Activated naive CD4-positive, alpha-beta T cell treated with anti-CD3 and anti-CD28 coated beads, Interleukin-2, amount 50 U/mL, for 16 hours (primary cell): ENCODE results near the gene ACVRL1.
"Not testable (repeated sequence)": the region's sequence is repeated elsewhere in the genome, so short reads cannot be mapped to it uniquely, and the experiment has no call there.

Experiments
- DNase-seq: peaks from one replicate; pipeline ENCODE4 v3.0.0-alpha.2; 2020

Gene ACVRL1

DNA sequence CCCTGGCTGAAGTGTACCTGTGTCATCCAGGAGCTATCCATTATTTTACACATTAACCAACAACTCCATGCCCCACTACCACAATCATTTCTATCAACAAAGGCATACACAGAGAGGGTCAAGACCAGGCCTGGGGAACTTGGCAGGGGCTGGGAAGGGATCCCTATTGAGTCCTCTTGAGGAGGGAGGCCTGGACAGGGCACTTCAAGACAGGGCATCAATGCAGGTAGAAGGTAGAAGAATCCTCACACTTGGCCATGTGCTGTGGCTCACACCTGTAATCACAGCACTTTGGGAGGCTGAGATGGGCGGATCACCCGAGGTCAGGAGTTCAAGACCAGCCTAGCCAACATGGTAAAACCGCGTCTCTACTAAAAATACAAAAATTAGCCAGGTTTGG lies 32.8 kb upstream of the ACVRL1 start:
- DNase-seq = no peak

DNA sequence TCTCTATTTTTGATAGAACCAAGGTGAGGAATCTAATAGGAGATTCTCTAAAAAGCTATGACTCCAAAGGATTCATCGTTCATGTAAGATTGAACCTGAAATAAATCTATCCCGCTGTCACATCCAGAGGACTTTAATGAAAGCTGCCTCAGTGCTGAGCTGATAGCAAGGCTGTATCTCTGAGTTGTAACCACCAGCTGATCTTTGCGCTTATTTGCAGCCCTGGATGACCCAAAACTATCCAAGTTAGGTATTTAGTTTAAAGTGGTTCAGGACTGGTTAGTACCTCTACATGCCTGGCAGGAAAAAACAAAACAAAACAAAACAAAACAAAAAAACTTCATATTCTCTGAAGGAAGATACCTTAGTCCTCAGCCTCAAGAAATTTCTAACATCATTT lies 28.2 kb upstream of the ACVRL1 start:
- DNase-seq = no peak

DNA sequence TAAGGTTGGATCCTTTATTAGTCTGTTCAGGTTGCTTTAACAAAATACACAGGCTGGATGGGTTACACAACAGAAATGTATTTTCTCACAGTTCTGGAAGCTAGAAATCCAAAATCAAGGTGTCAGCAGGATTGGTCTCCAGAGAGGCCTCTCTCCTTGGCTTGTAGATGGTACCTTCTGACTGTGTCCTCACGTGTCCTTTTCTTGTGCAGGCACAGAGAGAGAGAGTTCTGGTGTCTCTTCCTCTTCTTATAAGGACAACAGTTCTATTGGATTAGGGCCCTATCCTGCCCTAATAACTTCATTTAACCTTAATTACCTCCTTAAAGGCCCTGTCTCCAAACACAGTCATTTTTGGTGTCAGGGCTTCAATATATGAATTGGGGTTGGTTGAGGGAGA lies 24.0 kb upstream of the ACVRL1 start:
- DNase-seq = no peak

DNA sequence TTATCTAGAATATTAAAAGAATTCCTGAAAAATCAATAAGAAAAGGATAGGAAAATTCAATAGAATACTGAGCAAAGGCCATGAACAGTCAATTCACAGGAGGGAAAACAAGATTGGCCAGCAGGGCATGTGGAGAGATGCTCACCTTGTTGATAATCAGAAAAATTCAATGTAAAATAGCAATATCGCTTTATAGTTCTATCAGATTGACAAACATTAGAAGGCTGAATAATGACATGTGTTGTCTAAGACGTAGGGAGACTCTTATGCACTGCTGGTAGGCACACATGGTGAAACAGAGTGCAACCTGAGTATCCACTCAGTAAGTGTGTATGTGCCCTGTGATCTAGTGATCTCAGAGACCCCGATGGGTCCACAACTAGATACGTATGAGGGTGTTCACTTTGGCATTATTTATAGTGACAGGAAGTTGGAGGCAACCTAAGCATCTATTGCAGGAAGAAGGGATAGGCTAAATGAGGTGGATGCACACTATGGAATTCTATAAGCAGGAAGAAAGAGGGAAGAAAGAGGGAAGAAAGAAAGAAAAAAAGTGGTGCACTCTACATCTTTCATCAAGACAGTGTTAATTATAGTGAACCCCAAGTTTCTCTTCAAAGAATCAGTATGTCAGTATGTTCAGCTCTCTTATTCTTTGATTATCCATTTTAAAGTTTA lies 23.2 kb upstream of the ACVRL1 start:
- DNase-seq = no peak

DNA sequence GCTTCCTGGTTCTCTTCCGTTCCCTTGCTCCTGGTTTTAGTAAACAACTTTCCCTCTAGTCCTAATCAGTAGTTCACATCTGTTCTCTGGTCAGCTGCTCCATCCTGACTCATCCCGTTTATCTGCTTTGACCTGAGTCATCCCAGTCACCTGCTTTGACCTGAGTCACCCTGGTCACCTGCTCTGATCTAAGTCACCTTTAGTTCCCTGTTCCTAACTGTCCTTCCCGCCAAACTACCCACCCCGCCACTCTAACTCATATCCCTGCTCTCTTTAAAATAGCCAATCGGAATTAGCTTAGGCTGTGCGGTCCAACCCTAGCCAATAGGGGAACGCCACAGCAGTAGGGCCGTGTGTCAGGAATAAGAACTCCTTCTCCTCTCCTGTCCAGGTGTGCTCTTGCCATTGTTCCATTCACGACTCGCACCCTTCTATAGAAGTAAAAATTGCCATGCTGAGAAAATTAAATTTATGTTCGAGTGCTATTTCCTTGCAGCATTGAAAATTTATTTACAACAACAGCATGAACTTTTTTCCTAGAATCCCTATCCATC lies 22.6 kb upstream of the ACVRL1 start:
- no peak for DNase-seq

DNA sequence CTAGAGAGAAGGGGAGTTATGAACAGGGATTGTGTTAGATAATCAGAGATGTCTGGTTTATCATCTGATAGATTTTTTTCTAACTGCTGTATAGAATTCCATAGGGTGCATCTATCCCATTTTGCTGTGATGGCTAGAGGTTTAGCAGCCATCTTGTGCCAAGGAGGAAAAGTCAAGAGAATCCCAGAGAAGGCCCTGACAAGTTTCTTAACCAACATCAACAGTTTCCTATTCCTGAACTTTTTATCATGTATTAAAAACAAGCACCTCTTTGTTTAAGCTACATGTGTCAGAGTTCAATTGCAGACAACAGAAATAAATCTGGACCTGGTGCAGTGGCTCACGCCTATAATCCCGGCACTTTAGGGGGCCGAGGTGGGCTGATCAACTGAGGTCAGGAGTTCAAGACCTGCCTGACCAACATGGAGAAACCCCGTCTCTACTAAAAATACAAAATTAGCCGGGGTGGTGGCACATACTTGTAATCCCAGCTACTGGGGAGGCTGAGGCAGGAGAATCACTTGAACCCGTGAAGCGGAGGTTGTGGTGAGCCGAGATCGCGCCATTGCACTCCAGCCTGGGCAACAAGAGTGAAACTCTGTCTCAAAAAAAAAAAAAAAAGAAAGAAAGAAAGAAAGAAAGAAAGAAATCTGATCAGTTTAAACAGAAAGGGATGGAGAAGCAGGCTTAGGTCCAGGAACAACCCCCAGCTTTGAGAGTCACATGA lies 21.8 kb upstream of the ACVRL1 start:
- not testable (repeated sequence) for DNase-seq

DNA sequence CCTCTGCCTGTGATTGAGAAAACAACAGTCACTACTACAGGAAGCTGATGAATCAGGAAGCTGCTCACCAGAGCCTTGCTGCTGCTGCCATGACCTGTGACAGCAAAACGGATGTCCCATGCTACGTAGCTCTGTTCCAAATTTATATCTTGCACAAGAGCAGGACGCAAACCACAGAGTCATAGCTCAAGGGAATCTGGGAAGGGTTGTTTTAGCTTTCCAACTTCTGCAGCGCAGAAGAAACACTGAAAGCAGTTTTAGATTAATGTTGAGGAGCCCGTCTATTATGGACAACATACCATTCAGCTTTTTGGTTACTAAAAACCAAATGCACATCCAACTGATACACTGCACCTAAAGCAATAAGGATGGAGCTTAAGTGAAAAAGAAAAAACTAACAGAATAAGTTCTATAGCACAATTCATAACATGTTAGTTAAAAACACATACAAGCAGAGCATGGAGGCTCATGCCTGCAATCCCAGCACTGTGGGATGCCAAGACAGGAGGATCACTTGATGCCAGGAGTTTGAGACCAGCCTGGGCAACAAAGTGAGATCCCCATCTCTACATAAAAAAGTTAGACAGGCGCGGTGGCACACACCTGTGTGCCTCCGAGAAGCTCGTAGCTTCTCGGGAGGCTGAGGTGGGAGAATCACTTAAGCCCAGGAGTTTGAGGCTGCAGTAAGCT lies 21.1 kb upstream of the ACVRL1 start:
- peak; percentile 38 for DNase-seq

DNA sequence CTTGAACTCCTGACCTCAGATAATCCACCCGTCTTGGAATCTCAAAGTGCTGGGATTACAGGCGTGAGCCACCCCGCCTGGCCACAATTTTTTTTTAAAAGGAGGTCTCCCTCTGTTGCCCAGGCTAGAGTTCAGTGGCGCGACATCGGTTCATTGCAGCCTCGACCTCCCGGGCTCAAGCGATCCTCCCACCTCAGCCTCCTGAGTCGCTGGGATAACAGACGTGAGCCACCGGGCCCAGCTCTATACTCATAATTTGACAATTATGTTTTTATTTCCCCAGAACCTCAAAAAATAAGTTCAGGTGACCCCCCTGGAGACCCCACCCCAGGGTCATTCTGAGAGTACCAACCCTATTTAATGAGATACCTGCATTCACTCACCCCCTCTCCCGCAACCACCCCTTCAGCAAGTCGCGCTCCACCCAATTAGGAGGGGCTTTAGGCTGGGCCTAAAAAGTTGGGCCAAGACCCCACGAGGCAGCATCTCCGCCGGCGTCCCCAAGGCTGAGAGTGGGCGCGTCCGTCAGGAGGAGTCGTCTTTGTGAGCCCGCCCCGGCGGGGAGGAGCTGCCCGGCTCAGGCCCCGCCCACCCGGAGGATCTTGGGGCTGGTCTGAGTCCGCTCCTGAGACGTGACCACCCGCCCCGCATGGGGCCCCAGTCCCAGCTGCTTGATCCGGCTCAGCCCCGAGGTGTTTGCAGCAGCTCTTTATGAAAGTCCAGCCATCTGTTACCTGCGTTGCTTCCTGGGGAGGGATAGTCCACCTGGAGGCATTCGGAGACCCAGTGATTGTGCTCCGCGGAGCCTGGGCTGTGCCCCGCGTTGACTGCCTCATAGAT lies 19.6 kb upstream of the ACVRL1 start, which contains the start of gene ANKRD33:
ANKRD33 (plus strand) TSS at position 628 of the 840 bp plus-strand sequence; CDS start at position 712, 84 bp downstream.
- DNase-seq = no peak

DNA sequence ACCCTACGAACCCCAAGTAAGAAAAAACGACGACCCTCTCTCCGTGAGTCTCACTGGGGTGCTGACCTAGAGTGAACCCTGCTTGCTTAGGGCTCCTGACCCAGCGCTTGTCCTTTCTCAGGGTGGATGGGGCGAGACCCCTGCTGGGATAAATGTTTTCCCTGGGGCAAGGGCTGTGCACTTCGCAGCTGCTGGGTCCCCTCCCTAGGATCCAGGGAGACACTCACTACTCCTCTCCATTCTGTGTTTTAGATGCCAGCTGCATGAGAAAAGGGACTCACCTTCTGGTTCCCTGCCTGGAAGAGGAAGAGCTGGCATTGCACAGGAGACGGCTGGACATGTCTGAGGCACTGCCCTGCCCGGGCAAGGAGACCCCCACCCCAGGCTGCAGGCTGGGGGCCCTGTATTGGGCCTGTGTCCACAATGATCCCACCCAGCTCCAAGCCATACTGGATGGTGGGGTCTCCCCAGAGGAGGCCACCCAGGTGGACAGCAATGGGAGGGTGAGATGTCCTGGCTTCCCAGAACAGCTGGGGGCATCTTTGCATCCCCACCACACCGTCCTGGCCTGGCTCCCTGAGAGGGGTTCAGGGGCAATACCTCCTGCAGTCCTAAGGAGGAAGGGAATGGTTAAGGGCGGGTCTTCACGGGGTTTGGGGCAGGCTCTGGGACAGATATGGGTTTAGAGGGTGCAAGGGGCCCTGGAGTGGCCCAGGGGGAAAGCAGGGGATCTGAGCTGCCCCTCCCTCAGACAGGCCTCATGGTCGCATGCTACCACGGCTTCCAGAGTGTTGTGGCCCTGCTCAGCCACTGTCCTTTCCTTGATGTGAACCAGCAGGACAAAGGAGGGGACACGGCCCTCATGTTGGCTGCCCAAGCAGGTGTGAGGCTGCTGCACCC lies 18.7 kb upstream of the ACVRL1 start:
- DNase-seq = no peak

DNA sequence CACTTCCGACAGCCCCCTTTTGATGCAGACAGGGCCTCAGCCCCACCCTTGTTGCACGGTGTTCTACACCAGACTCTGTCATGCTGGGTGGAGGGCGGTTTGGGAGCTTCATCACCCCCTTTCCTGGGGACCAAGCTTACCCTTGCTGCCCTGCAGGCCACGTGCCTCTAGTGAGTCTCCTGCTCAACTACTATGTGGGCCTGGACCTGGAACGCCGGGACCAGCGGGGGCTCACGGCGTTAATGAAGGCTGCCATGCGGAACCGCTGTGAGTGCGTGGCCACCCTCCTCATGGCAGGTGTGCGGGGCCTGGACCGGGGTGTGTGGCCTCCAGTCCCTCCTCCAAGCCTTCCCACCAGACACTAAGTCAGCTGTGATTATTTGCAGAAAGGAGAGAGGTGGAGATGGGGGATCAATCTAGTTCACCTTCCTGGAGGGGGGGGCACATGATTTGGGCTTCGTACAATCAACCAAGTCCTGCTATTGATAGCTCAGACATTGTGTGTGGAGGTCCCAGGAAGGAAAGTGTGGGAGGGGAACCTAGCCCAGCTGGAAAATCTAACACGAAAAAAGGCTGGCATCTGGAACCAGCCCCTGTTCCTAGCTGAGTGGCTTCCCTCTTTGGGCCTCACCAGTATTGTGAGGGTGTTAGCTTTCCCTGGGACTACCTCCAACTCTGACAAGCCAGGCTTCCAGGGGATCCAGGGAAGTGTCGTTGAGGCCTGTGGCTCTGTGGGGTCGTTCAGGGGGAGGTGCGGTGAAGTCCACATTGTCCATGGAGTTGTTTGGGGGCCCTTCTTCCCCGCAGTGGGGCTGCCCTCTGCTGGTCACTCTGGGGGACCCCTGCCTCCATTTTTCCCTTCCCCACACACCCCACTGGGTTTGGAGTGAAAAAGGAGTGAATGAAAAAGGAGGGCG lies 17.8 kb upstream of the ACVRL1 start:
- no peak for DNase-seq

DNA sequence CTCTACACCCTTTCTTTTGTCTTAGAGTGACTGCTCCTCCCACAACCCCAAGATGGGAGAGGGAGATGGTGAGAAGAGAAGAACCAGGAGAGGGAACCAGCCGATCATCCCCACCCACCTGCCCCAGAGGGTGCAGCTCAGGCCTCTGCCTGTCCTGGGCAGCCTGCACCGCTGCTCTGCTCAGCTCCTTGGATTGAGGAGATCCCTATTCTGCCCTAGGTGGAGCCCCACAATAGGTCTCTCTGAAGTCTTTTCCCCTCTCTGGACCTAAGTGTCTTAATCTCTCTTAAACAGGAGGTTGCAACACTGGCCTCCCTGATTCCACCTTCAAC lies 17.2 kb upstream of the ACVRL1 start:
- DNase-seq = no peak

DNA sequence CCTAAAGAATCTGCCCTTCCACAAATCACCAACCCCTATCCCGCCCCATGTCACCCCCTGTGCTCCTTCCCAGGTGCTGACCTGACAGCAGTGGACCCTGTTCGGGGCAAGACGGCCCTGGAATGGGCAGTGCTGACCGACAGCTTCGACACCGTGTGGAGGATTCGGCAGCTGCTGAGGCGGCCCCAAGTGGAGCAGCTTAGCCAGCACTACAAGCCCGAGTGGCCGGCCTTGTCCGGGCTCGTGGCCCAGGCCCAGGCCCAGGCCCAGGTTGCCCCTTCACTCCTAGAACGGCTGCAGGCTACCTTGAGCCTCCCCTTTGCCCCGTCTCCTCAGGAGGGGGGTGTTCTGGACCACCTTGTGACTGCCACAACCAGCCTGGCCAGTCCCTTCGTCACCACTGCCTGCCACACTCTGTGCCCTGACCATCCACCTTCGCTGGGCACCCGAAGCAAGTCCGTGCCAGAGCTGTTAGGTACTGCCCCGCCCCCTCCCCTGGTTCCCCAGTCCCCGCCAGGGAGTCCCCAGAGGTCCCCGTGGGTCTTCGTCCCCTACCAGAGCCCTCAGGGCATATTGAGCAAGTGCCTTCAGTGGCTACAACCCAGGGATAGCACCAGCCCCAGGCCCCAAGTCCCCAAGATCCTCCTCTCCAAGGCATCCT lies 16.7 kb upstream of the ACVRL1 start:
- DNase-seq = no peak

DNA sequence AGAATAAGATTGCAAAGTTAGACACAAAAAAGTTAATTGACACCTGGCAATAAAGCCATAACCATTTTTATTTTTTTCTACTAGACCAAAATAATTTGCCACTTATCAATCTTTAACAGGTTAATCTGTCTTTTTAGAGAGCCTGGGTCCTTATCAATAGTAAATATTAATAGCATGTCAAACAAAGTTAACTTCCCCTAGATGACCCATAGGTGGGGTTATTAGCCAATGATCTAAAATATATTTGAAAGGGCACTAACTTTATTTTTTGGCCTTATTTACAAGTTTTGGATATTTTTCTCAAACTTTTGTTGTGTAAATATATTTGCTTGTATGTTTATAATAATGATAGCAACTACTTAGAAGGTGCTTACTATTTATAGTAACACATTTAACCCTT lies 15.5 kb upstream of the ACVRL1 start:
- DNase-seq = no peak

DNA sequence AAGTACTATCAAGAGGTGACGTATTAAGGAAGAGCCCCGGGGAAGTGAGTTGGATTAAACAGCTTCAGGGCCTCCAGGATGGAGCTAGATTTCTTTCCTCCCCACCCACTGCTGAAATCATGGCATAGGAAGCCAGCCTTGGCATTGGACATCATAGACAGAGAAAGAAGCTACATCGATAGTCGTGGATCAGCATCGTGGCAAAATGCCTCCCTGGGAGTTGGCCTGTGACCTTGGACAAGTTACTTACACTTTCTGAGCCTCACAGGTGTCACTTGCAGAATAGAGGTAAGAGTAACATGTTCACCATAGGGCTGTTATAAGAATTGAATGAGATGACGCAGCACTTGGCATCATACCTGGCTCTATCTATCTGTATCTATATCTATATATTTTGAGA lies 13.5 kb upstream of the ACVRL1 start:
- DNase-seq = no peak

DNA sequence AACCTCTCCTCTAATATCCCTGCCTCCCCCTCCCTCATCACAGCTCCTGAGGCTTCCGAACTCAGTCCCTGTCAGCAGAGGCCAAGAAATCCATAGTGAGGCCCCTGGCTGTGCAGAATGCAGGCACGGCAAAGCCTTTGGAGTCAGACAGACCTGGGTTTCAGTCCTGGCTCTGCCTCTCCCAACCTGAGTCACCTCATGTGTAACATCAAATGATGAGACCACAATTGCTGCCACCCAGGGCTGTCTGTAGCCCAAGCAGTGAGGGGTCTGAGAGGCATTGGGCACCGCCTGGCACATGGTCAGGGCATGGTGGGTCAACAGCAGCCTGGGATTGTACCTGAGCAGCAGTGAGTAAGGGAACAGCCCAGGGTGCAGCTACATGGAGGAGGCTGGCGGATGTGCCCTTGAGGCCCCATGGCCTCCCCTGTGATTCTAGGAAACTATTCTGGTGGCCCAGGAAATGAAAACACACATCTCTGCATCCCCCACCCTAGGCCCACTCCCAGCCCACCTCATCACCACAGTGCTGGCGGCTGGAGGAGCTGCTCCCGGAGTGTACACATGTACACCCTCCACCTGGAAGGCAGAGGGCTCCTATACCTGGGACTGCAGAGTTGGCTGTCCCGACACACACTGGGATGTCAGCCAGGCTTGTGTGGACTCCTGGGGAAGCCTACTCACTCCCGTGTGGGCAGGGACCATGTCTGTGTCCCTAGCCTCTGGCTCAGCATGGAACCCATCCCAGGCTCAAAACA lies 11.7 kb upstream of the ACVRL1 start:
- DNase-seq = no peak

DNA sequence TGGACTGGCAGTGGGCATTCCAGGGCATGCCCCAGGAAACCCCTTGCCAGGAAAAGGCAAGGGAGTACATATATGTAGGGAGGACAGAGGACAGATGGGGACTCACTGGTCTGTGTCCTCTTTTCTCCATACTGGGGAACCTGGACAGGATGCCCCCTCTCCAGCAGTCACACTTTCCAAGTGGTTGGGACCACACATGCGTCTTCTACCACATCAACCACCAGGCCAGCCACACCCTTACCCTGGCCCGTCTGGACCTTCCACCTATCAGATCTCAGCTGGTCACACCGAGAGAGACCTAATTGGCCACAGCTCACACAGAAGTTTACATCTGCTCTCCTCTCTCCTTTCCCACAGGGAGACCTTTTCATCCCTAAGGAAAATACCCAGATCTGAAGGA lies 11.1 kb upstream of the ACVRL1 start:
- no peak for DNase-seq

DNA sequence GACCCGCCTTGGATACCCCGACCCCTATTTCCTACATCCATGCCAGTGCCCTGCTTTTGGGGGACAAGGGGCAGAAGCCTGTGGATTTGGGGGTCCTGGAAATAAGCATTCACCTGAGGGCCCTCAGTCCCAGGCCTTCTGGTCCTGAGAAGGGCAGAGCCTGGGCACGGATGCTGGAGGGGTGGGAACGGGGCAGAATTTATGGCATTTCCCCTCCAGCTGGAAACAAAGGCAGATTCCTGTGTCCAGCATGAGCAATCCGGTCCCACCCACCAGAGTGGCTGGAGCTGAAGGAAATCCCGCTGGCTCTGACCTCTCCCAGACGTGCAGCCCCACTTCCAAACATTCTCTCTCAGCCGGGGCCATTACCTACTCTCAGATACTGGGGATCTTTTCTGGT lies 10.1 kb upstream of the ACVRL1 start:
- no peak for DNase-seq

DNA sequence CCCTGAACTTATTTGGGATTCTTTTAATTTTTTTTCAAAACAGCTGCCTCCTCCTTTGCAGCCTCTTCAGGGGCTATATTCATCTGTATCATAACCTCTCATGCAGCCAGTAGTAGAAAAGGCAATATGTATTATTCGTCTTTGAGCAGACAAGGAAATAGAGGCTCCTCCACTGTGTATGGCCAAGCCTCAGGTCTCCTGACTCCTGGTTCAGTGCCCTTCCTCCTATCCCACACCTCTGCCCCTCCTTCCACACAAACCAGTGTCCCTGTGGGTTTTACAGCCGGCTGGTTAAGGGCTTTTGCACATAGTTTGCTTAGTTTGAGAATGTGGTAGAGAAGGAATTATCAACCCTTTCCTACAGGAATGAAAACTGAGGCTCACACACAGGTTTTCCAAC lies 8.8 kb upstream of the ACVRL1 start:
- DNase-seq = no peak

DNA sequence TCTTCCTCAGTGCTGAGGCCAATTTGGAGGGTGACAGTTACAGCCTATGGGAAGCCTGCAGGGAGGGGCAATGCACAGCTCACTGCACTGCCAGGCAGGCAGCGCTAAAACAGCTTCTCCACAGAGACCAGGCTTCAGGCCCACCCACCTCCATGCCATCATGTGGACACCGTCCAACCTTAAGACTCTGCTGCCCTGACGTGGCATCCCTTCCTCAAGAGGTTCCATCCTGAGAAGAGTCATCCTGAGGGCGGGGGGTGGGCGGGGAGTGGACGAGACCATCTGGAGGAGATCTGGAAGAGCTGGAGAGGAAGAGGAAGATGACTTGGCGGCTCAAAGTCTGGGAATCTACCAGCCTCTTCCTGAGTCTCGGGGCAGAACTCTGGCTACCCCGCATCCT lies 8.4 kb upstream of the ACVRL1 start:
- DNase-seq = no peak
